B cell (primary cell): ENCODE measurements around the gene MIDN. TPM values are rescaled to one million over a fixed set of nuclear protein-coding genes. Genes with fewer than 3 reads are reported as not detected.

Experiments
- ATAC-seq: fragments of 200-7000 bp; cut with Tn5 transposase; one replicate; pipeline ENCODE4 v1.10.0; 2021; ENCODE audit warnings: low read depth, mild to moderate bottlenecking, moderate number of reproducible peaks, moderate library complexity
- CTCF ChIA-PET: fragments of 350-600 bp; sonication (Branson Sonifier 250); formaldehyde crosslinking; loops from one replicate; lab custom pipeline; 2021; ENCODE audit warnings: antibody characterized with exemption, inconsistent platforms; lab: Charles Lee
- POLR2A ChIA-PET: fragments of 350-600 bp; sonication (Branson Sonifier 250); formaldehyde crosslinking; loops from one replicate; lab custom pipeline; 2021; ENCODE audit warnings: antibody characterized with exemption; lab: Charles Lee
- DNase-seq: peaks from one replicate; pipeline ENCODE4 v3.0.0; 2013
- H2AFZ ChIP-seq: 2 replicates; pipeline ENCODE4 v1.6.1; 2012; ENCODE audit warnings: mild to moderate bottlenecking, low read depth, low read length; ENCODE audit not compliant: insufficient read depth, poor library complexity, severe bottlenecking
- H3K27ac ChIP-seq, 2 donors: 1 replicate in 1 of 2; 2 replicates in 1 of 2; pipeline ENCODE4 v1.5.1; 2012 to 2013; ENCODE audit warnings: low read length in 2 of 2, mild to moderate bottlenecking in 2 of 2, moderate library complexity in 1 of 2
- H3K27me3 ChIP-seq, 4 experiments: fragments of 200-600 bp in 1 of 4; sonication (generic) in 1 of 4; replicated peaks in 1 of 4; 1 replicate in 2 of 4; 2 replicates in 2 of 4; pipeline versions ENCODE4 v1.6.1 to v1.7.0; 2013 to 2016; ENCODE audit warnings: low read length in 3 of 4, mild to moderate bottlenecking in 2 of 4, mixed read lengths in 1 of 4, moderate library complexity in 1 of 4; ENCODE audit not compliant: insufficient read depth in 4 of 4, control insufficient read depth in 3 of 4; ENCODE audit errors: control extremely low read depth in 1 of 4
- H3K36me3 ChIP-seq, 2 experiments: replicated peaks in 1 of 2; 1 replicate in 1 of 2; 2 replicates in 1 of 2; pipeline versions ENCODE4 v1.6.1 to v1.7.1; 2013; ENCODE audit warnings: low read length in 1 of 2; ENCODE audit not compliant: insufficient read depth in 2 of 2, control insufficient read depth in 1 of 2; ENCODE audit errors: control extremely low read depth in 1 of 2, extremely low read depth in 1 of 2
- H3K4me1 ChIP-seq, 2 donors: fragments of 200-600 bp in 1 of 2; sonication (generic) in 1 of 2; 1 replicate in 1 of 2; 2 replicates in 1 of 2; pipeline versions ENCODE4 v1.5.1 to v1.6.1; 2013 to 2017; ENCODE audit warnings: low read length in 2 of 2; ENCODE audit not compliant: control insufficient read depth in 2 of 2, insufficient read depth in 2 of 2
- H3K4me2 ChIP-seq: replicated peaks from 2 replicates; pipeline ENCODE3; 2012; ENCODE audit warnings: mild to moderate bottlenecking, low read depth, low read length; ENCODE audit not compliant: poor library complexity, severe bottlenecking
- H3K4me3 ChIP-seq, 5 experiments: fragments of 200-600 bp in 1 of 5; sonication (generic) in 1 of 5; 1 replicate in 3 of 5; 2 replicates in 2 of 5; pipeline versions ENCODE4 v1.5.1 to v1.7.0; 2011 to 2016; ENCODE audit warnings: low read length in 4 of 5, mild to moderate bottlenecking in 4 of 5, low read depth in 2 of 5, control low read depth in 1 of 5, moderate library complexity in 1 of 5; ENCODE audit not compliant: insufficient read depth in 1 of 5; ENCODE audit errors: control extremely low read depth in 1 of 5, extremely low read depth in 1 of 5
- H3K79me2 ChIP-seq: fragments of 200-600 bp; sonication (generic); one replicate; pipeline ENCODE4 v1.6.0; 2016; ENCODE audit warnings: low read length; ENCODE audit not compliant: control insufficient read depth, insufficient read depth
- H3K9ac ChIP-seq: fragments of 200-600 bp; sonication (generic); 2 replicates; pipeline ENCODE4 v1.6.1; 2017; ENCODE audit warnings: mild to moderate bottlenecking, low read length, moderate library complexity
- H3K9me3 ChIP-seq, 3 donors: one replicate each; pipeline versions ENCODE4 v1.6.1 to v1.7.1; 2013; ENCODE audit warnings: low read length in 2 of 3; ENCODE audit not compliant: control insufficient read depth in 2 of 3, insufficient read depth in 1 of 3; ENCODE audit errors: control extremely low read depth in 1 of 3
- H4K20me1 ChIP-seq: 2 replicates; pipeline ENCODE4 v1.6.0; 2012; ENCODE audit warnings: mild to moderate bottlenecking, low read length; ENCODE audit not compliant: insufficient read depth, control insufficient read depth, poor library complexity, severe bottlenecking
- H3K27ac Mint-ChIP-seq: one replicate; pipeline ENCODE4 v1.8.0; 2021; ENCODE audit warnings: mixed read lengths
- H3K27me3 Mint-ChIP-seq: one replicate; pipeline ENCODE4 v1.8.0; 2021; ENCODE audit warnings: mixed read lengths
- H3K4me1 Mint-ChIP-seq: one replicate; pipeline ENCODE4 v1.8.0; 2021; ENCODE audit warnings: mixed read lengths
- H3K4me3 Mint-ChIP-seq: one replicate; pipeline ENCODE4 v1.8.0; 2021; ENCODE audit warnings: mixed read lengths
- H3K9me3 Mint-ChIP-seq: one replicate; pipeline ENCODE4 v1.8.0; 2022; ENCODE audit warnings: mixed read lengths; ENCODE audit not compliant: insufficient read depth
- CTCF ChIP-seq: fragments of 200-600 bp; IDR thresholded peaks from one replicate; pipeline ENCODE4 v1.8.0; 2022; ENCODE audit warnings: antibody characterized with exemption, mild to moderate bottlenecking
- EZH2 ChIP-seq: IDR thresholded peaks from 2 replicates; pipeline ENCODE4 v1.6.1; 2012; ENCODE audit warnings: borderline replicate concordance, low read depth, mild to moderate bottlenecking, moderate library complexity, low read length; ENCODE audit not compliant: insufficient read depth, poor library complexity, severe bottlenecking
- WGBS: methylation state at CpG from one replicate; pipeline ENCODE4 v1.1.5; 2013; ENCODE audit warnings: missing lambda C conversion rate; ENCODE audit not compliant: insufficient coverage; 5-methylcytosine and 5-hydroxymethylcytosine counted together
- intact Hi-C: fragments of 100-400 bp; cut with micrococcal nuclease; formaldehyde crosslinking; loops from one replicate; pipeline ENCODE4 v1.10.0; 2022
- polyA plus RNA-seq: library from polyadenylated mRNA; depleted of rRNA; stranded (reverse); fragments of >200 nt; gene quantifications from 2 replicates; pipeline ENCODE4 v1.2.3, GENCODE V29; 2012
- total RNA-seq, 2 donors: library from RNA; stranded (reverse); fragments of 120-200 nt in 1 of 2; gene quantifications; 1 replicate in 1 of 2; 2 replicates in 1 of 2; pipeline versions ENCODE4 v1.2.3 to v1.2.4, GENCODE V29; 2013 to 2022

The MIDN gene
- total and polyA plus RNA-seq, 2 donors (not counting 1 experiment from before 2014, with no cell fraction given), result 98.5 to 156 TPM

- ATAC-seq, result no peak
- peaks cover 88% of the 10 kb centered on the region for H4K20me1 ChIP-seq
- POLR2A ChIA-PET, result interaction anchor here (0.6 kb wide), 1 partner anchor 388 kb away, joined by 4 read pairs; no protein-coding TSS in a partner anchor
- CTCF ChIA-PET, result interaction anchor here (0.6 to 2.1 kb wide), 2 partner anchors 32 to 97 kb away, joined by 4 to 5 read pairs; no protein-coding TSS in a partner anchor
- H3K9me3 ChIP-seq, result no peaks in the 10 kb centered on the region
- peaks cover 37% of the 10 kb centered on the region for H3K4me1 Mint-ChIP-seq
- TF ChIP-seq EZH2 (no peak), CTCF (no peak)
- H3K27me3 Mint-ChIP-seq, result no peaks in the 10 kb centered on the region
- no peak overlapping the region for H2AFZ ChIP-seq
- H3K4me1 ChIP-seq, result peaks cover 24 to 43% of the 10 kb centered on the region in 2 donors
- no peak overlapping the region for H3K27ac ChIP-seq
- H3K4me2 ChIP-seq, result no peak overlapping the region
- H3K36me3 ChIP-seq, result peaks cover 0 to 19% of the 10 kb centered on the region in 2 experiments
- no peaks in the 10 kb centered on the region for H3K27me3 ChIP-seq
- no peak overlapping the region for H3K9ac ChIP-seq
- WGBS, result 100% methylated on average over 10 of the region's 13 CpGs
- H3K9me3 Mint-ChIP-seq, result no peaks in the 10 kb centered on the region
- H3K27ac Mint-ChIP-seq, result no peak overlapping the region
- no peak for DNase-seq
- H3K4me3 ChIP-seq, result no peak overlapping the region
- H3K79me2 ChIP-seq, result peaks cover 90% of the 10 kb centered on the region
- intact Hi-C loops, result no loop called here
- no peak overlapping the region for H3K4me3 Mint-ChIP-seq
These were observed 38.2 kb upstream of the MIDN start for GRCh38 chr19:1210227-1210538.

DNA sequence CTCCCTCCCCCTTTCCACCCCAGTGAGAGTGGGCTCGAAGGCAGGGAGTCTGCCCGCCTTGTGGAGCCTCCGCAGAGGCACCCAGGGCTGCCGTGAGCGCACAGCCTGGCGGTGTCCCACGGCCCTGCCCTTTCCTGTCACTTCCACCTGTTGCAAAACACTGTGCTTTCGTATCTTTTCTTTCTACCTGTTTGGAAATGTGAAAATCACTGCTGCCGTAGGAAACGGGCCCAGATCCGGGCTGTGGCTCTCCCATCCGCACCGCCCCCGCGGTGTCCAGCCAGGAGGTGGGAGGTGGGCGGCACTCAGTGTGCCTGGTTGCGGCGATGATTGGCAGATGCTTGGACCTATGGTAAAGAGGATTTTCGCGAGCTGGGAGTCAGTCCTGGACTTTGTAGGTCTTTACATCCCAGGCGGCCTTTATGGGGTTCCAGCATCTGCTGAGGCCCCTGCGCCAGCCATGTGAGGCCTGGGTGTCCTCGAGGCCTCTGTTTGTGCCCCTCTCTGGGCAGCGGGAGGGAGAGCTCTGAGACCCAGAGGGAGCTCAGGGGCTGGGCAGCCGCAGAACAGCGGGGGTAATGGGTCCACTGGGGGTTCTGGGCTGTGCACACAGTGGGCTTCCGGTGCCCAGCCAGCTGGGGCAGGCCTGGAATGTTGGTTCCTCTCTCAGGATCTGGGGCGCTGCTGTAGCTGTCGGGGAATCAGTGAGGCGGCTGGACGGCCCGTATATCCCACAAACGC is 36.7 kb upstream of the MIDN start:
- Mint-ChIP-seq H3K4me3 (peak overlapping the region; percentile 37), H3K27me3 (no peaks in the 10 kb centered on the region), H3K27ac (no peak overlapping the region), H3K4me1 (peaks cover 35% of the 10 kb centered on the region), H3K9me3 (no peaks in the 10 kb centered on the region)
- ATAC-seq (no peak), DNase-seq (no peak)
- ChIA-PET POLR2A (interaction anchor here (0.6 kb wide), 1 partner anchor 353 kb away, joined by 4 read pairs; no protein-coding TSS in a partner anchor), CTCF (interaction anchor here (0.6 to 2.1 kb wide), 4 partner anchors 12 to 99 kb away, joined by 3 to 5 read pairs (median 4); no protein-coding TSS in a partner anchor)
- Histone ChIP-seq H3K9ac (no peak overlapping the region), H3K4me3 (no peak overlapping the region), H2AFZ (no peak overlapping the region), H3K79me2 (peaks cover 98% of the 10 kb centered on the region), H3K36me3 (peaks cover 0 to 19% of the 10 kb centered on the region in 2 experiments), H4K20me1 (peaks cover 97% of the 10 kb centered on the region), H3K27me3 (no peaks in the 10 kb centered on the region), H3K9me3 (no peaks in the 10 kb centered on the region), H3K4me1 (peaks cover 24 to 39% of the 10 kb centered on the region in 2 donors), H3K27ac (no peak overlapping the region), H3K4me2 (no peak overlapping the region)
- TF ChIP-seq CTCF (no peak), EZH2 (no peak)
- intact Hi-C loops, result no loop called here
- WGBS, result 95% methylated on average over 29 of the region's 33 CpGs
